ENCODE measurements around the gene ASXL3. TPM values are rescaled to one million over a fixed set of nuclear protein-coding genes. Genes with fewer than 3 reads are reported as not detected.

The ASXL3 gene
- polyA plus RNA-seq, 1 experiment = not detected

DNA sequence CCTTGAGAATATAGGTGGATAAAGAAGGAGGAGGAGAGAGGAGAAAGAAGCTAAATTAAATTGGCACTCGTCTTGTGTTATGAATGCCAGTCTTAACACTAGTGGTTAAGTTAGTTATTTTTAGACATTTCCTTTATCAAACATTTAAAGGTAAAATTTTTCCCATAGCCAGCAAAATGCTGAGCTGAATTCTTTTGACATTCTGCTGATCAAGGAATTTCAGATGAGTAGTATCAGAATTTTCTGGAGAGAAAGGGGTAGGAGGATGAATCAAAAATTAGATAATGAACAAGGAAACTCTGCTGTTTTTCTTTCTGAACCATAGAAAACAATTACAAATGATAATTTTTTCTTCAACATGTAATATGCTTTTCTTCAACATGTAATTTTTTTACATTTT lies 52.5 kb downstream of the ASXL3 start:
- ChIA-PET CTCF (no interaction called here), POLR2A (no interaction called here)
- no peaks in the 10 kb centered on the region for H3K36me3 ChIP-seq (ENCODE audit: control insufficient read depth, insufficient read depth, low read length)
- H3K27me3 ChIP-seq (ENCODE audit: control insufficient read depth, insufficient read depth, low read length) = no peaks in the 10 kb centered on the region
- no peak overlapping the region for H3K4me3 ChIP-seq (ENCODE audit: low read depth, low read length)
- TF ChIP-seq, protein P1, sequence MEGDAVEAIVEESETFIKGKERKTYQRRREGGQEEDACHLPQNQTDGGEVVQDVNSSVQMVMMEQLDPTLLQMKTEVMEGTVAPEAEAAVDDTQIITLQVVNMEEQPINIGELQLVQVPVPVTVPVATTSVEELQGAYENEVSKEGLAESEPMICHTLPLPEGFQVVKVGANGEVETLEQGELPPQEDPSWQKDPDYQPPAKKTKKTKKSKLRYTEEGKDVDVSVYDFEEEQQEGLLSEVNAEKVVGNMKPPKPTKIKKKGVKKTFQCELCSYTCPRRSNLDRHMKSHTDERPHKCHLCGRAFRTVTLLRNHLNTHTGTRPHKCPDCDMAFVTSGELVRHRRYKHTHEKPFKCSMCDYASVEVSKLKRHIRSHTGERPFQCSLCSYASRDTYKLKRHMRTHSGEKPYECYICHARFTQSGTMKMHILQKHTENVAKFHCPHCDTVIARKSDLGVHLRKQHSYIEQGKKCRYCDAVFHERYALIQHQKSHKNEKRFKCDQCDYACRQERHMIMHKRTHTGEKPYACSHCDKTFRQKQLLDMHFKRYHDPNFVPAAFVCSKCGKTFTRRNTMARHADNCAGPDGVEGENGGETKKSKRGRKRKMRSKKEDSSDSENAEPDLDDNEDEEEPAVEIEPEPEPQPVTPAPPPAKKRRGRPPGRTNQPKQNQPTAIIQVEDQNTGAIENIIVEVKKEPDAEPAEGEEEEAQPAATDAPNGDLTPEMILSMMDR (IDR thresholded peaks at IDR 0.05; ENCODE audit: insufficient read depth, low read depth, low read length) = no peak
- DNase-seq (ENCODE audit: low read depth) = no peak

DNA sequence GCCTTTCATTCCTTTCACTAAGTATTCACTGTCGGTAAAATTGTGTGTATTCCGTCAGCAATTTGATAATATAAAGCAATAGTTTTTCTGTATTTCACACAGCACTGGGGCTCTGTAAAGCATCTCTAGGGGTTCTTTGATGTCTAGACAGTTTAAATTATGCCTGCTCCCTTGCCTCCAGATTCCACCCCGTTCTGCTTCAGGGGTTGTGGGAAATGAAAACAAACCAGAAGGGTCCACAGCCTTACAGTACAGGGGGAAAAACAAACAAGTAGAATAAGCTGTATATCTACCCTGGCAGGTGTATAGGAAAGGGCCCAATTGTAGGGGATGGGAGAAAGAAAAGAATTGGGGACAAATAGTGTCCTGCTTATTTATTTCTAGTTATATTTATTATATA lies 63.1 kb downstream of the ASXL3 start:
- TF ChIP-seq, protein P1 (IDR thresholded peaks at IDR 0.05; ENCODE audit: insufficient read depth, low read depth, low read length) = no peak
- POLR2A ChIA-PET = no interaction called here
- CTCF ChIA-PET = no interaction called here
- Histone ChIP-seq H3K4me3 (ENCODE audit: low read depth, low read length) (no peak overlapping the region), H3K36me3 (ENCODE audit: control insufficient read depth, insufficient read depth, low read length) (no peaks in the 10 kb centered on the region), H3K27me3 (ENCODE audit: control insufficient read depth, insufficient read depth, low read length) (no peaks in the 10 kb centered on the region)
- DNase-seq (ENCODE audit: low read depth) = no peak

DNA sequence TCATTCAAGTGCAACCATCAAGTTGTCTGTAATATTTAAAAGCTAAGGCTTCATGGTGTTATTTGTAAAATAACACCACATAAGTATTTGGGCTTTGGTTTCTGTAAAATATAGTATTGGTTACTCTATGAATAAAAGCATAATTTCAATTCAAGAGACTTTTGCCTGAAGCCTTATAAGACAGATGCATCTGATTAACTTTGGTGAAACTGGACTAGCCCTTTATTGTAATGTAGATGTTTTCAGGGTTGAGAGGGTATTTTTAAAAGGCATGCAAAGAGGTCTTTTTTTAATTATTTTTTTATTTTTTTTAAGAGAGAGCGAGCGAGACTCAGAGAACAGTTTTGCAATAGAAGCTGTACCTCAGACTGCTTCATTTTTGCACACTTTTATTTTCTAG lies 66.5 kb downstream of the ASXL3 start:
- ChIA-PET POLR2A (no interaction called here), CTCF (no interaction called here)
- DNase-seq (ENCODE audit: low read depth) = no peak
- TF ChIP-seq, protein P1 (IDR thresholded peaks at IDR 0.05; ENCODE audit: insufficient read depth, low read depth, low read length) = no peak
- Histone ChIP-seq H3K4me3 (ENCODE audit: low read depth, low read length) (no peak overlapping the region), H3K36me3 (ENCODE audit: control insufficient read depth, insufficient read depth, low read length) (no peaks in the 10 kb centered on the region), H3K27me3 (ENCODE audit: control insufficient read depth, insufficient read depth, low read length) (no peaks in the 10 kb centered on the region)

DNA sequence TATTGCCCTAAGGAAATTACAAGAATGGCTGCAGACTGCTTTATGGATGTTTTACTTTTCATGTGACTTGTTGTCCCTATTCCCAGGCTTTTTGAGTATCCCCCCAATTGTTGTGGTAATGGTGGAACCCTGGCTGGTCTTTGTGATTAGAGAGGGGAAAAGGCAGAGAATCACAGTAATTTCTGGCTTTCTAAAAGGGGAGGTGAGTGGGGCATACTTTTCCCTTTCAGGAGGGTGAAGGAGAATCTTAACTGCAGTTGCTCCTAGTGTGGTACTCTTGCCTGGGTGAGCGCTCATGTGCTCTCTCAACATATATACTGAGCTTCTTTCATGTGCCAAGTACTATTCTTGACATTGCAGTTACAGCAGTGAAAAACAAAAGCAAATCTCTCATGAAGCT lies 69.3 kb downstream of the ASXL3 start:
- TF ChIP-seq, protein P1 (IDR thresholded peaks at IDR 0.05; ENCODE audit: insufficient read depth, low read depth, low read length) = no peak
- POLR2A ChIA-PET = no interaction called here
- CTCF ChIA-PET = no interaction called here
- no peak for DNase-seq (ENCODE audit: low read depth)
- no peak overlapping the region for H3K4me3 ChIP-seq (ENCODE audit: low read depth, low read length)
- no peaks in the 10 kb centered on the region for H3K27me3 ChIP-seq (ENCODE audit: control insufficient read depth, insufficient read depth, low read length)
- no peaks in the 10 kb centered on the region for H3K36me3 ChIP-seq (ENCODE audit: control insufficient read depth, insufficient read depth, low read length)

DNA sequence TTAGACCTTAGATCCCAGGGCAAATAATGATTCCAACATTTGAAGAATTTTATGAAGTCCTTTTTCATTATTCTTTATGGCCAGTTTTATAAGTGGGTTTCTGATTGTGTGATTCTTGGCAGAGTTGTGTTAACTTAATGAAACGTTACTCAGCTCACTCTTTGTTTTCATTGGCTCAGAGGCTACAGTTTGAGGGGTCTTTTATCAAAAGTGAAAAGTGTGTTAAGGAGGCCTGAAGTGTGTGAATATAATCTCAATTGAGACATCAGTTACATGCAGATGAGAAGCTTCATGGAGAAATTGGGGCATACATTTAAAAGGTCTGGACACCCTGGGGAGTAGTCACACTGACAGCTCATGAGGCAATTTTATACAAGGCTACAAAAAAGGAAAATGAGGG lies 74.6 kb downstream of the ASXL3 start:
- ChIA-PET POLR2A (no interaction called here), CTCF (no interaction called here)
- Histone ChIP-seq H3K4me3 (ENCODE audit: low read depth, low read length) (no peak overlapping the region), H3K36me3 (ENCODE audit: control insufficient read depth, insufficient read depth, low read length) (no peaks in the 10 kb centered on the region), H3K27me3 (ENCODE audit: control insufficient read depth, insufficient read depth, low read length) (no peaks in the 10 kb centered on the region)
- DNase-seq (ENCODE audit: low read depth) = no peak
- TF ChIP-seq, protein P1 (IDR thresholded peaks at IDR 0.05; ENCODE audit: insufficient read depth, low read depth, low read length) = no peak

All from BJ (cell line).